HL-60 (cell line): ENCODE results near the gene LRIT2.

Experiments used
- DNase-seq, 2 experiments: peaks; one replicate each; pipeline ENCODE4 v3.0.0-alpha.2; 2010 to 2020; ENCODE audit warnings: low read depth in 1 of 2, low spot score in 1 of 2
- H3K27ac ChIP-seq: fragments of 250-450 bp; sonication (Bioruptor Pico); replicated peaks from 2 replicates; pipeline ENCODE4 v1.5.1; 2020; ENCODE audit warnings: mild to moderate bottlenecking, moderate library complexity
- H3K27me3 ChIP-seq: fragments of 250-450 bp; sonication (Bioruptor Pico); 2 replicates; pipeline ENCODE4 v1.5.1; 2021; ENCODE audit warnings: mild to moderate bottlenecking, moderate library complexity; ENCODE audit not compliant: insufficient read depth, poor library complexity, severe bottlenecking
- H3K4me3 ChIP-seq: replicated peaks from 2 replicates; pipeline ENCODE4 v1.5.1; 2011; ENCODE audit warnings: mild to moderate bottlenecking, control low read depth, low read length; ENCODE audit not compliant: insufficient read depth
- CTCF ChIP-seq: IDR thresholded peaks from one replicate; pipeline ENCODE4 v1.5.1; 2011; ENCODE audit warnings: low read length, control low read depth, inconsistent platforms; ENCODE audit not compliant: insufficient read depth
- GABPA ChIP-seq: IDR thresholded peaks from 2 replicates; pipeline ENCODE4 v1.6.1; 2012; ENCODE audit warnings: low read depth
- POLR2AphosphoS5 ChIP-seq: IDR thresholded peaks from 2 replicates; pipeline ENCODE4 v1.6.1; 2012; ENCODE audit warnings: low read depth
- REST ChIP-seq: IDR thresholded peaks from 2 replicates; pipeline ENCODE4 v1.6.1; 2012; ENCODE audit warnings: low read depth; ENCODE audit not compliant: insufficient replicate concordance
- SPI1 ChIP-seq: IDR thresholded peaks from 2 replicates; pipeline ENCODE4 v1.6.1; 2012; ENCODE audit warnings: low read depth, mild to moderate bottlenecking, borderline replicate concordance

LRIT2 gene

GRCh38 chr10:84201244-84201606, 24.1 kb downstream of the LRIT2 start:
- no peak overlapping the region for H3K4me3 ChIP-seq
- no peak for TF ChIP-seq CTCF
- TF ChIP-seq SPI1: no peak
- TF ChIP-seq POLR2AphosphoS5: no peak
- TF ChIP-seq REST: no peak
- no peak for TF ChIP-seq GABPA
- DNase-seq: no peak
- H3K27ac ChIP-seq: no peak overlapping the region
- H3K27me3 ChIP-seq: peaks cover 6% of the 10 kb centered on the region

GRCh38 chr10:84200537-84201243, 24.7 kb downstream of the LRIT2 start:
- Histone ChIP-seq H3K27ac (no peak overlapping the region), H3K27me3 (peaks cover 10% of the 10 kb centered on the region), H3K4me3 (no peak overlapping the region)
- no peak for DNase-seq
- no peak for TF ChIP-seq SPI1
- no peak for TF ChIP-seq POLR2AphosphoS5
- TF ChIP-seq GABPA: no peak
- TF ChIP-seq CTCF: no peak
- no peak for TF ChIP-seq REST

GRCh38 chr10:84198206-84198915, 27.0 kb downstream of the LRIT2 start:
- DNase-seq: no peak
- no peak overlapping the region for H3K4me3 ChIP-seq
- TF ChIP-seq CTCF: no peak
- TF ChIP-seq POLR2AphosphoS5: no peak
- TF ChIP-seq SPI1: no peak
- TF ChIP-seq REST: no peak
- TF ChIP-seq GABPA: no peak
- peaks cover 31% of the 10 kb centered on the region for H3K27me3 ChIP-seq
- no peak overlapping the region for H3K27ac ChIP-seq
